Endodermal cell (in vitro differentiated cells): ENCODE measurements around the gene PTHLH. TPM values are rescaled to one million over a fixed set of nuclear protein-coding genes. Genes with fewer than 3 reads are reported as not detected.

Source experiments
- DNase-seq: peaks from one replicate; pipeline ENCODE4 v3.0.0-alpha.2; 2017
- H3K27ac ChIP-seq: 2 replicates; pipeline ENCODE4 v1.5.1; 2013; ENCODE audit warnings: mild to moderate bottlenecking, low read depth, low read length, moderate library complexity
- H3K27me3 ChIP-seq: 2 replicates; pipeline ENCODE4 v1.6.1; 2013; ENCODE audit warnings: mild to moderate bottlenecking, low read length, moderate library complexity; ENCODE audit not compliant: insufficient read depth, control insufficient read depth, poor library complexity, severe bottlenecking
- H3K36me3 ChIP-seq: 2 replicates; pipeline ENCODE4 v1.7.0; 2013; ENCODE audit warnings: mild to moderate bottlenecking, low read length, moderate library complexity; ENCODE audit not compliant: control insufficient read depth, insufficient read depth
- H3K4me1 ChIP-seq: one replicate; pipeline ENCODE4 v1.7.0; 2013; ENCODE audit warnings: low read length; ENCODE audit not compliant: control insufficient read depth, insufficient read depth
- H3K4me3 ChIP-seq: 2 replicates; pipeline ENCODE4 v1.5.1; 2013; ENCODE audit warnings: mild to moderate bottlenecking, low read length, moderate library complexity
- H3K9ac ChIP-seq: 2 replicates; pipeline ENCODE4 v1.6.1; 2013; ENCODE audit warnings: mild to moderate bottlenecking, low read length, moderate library complexity; ENCODE audit not compliant: poor library complexity, severe bottlenecking; ENCODE audit errors: extremely low read depth
- H3K9me3 ChIP-seq: 2 replicates; pipeline ENCODE4 v1.6.1; 2013; ENCODE audit warnings: mild to moderate bottlenecking, low read length, moderate library complexity; ENCODE audit not compliant: control insufficient read depth
- H3K27ac Mint-ChIP-seq: 2 replicates; pipeline ENCODE4 v1.8.0; 2020; ENCODE audit warnings: mixed read lengths
- H3K27me3 Mint-ChIP-seq: 2 replicates; pipeline ENCODE4 v1.8.0; 2021; ENCODE audit warnings: mild to moderate bottlenecking, mixed read lengths; ENCODE audit not compliant: insufficient read depth
- H3K36me3 Mint-ChIP-seq: 2 replicates; pipeline ENCODE4 v1.8.0; 2020; ENCODE audit warnings: low read depth, mixed read lengths
- H3K4me1 Mint-ChIP-seq: 2 replicates; pipeline ENCODE4 v1.8.0; 2020; ENCODE audit warnings: mixed read lengths
- H3K4me3 Mint-ChIP-seq: 2 replicates; pipeline ENCODE4 v1.8.0; 2020; ENCODE audit warnings: mild to moderate bottlenecking, moderate library complexity, mixed read lengths
- H3K9me3 Mint-ChIP-seq: 2 replicates; pipeline ENCODE4 v1.8.0; 2020; ENCODE audit warnings: mild to moderate bottlenecking, mixed read lengths
- WGBS, 2 experiments: methylation state at CpG; one replicate each; pipeline versions ENCODE4 v1.1.5 to v1.1.7; 2013; ENCODE audit warnings: missing lambda C conversion rate in 2 of 2, mixed read lengths in 1 of 2; ENCODE audit not compliant: insufficient coverage in 1 of 2, insufficient read length in 1 of 2; 5-methylcytosine and 5-hydroxymethylcytosine counted together
- total RNA-seq, 2 donors: library from RNA; stranded (reverse); fragmentation: NEBNext Ultra II Directional in 1 of 2; extraction: Animal tissue kit (Norgen Biotek cat#: 25700) in 1 of 2; gene quantifications; 2 replicates in 1 of 2; 3 replicates in 1 of 2; pipeline ENCODE4 v1.2.1, GENCODE V29; 2021
- TF ChIP-seq, protein P1 (sequence below): fragments of 200-600 bp; sonication (generic); conservative IDR thresholded peaks from 2 replicates; pipeline ENCODE4 v1.5.0; 2021; ENCODE audit warnings: antibody characterized with exemption, mild to moderate bottlenecking

Gene PTHLH
- total RNA-seq, 2 donors from 2014 or later: not detected

DNA sequence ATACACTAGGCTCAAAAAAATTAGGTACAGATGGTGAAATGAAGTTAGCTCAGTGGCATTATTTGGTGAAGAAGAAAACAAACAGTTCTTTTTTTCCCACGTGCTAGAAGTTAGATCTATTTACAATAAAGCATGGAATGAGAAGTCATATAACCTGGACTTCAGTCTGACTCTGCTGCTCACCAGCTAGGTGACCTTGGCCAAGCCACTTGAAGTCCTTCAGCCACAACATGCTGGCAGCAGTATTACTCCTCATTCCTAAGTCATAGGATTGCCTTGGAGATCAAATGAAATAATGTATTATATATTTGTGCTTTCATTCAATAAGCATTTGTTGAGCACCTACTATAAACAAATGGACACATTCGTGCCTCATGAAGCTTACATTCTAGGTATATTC lies 45.2 kb downstream of the PTHLH start:
- no peak overlapping the region for H3K27ac ChIP-seq
- no peak for DNase-seq
- H3K9me3 Mint-ChIP-seq: no peaks in the 10 kb centered on the region
- TF ChIP-seq, protein P1, sequence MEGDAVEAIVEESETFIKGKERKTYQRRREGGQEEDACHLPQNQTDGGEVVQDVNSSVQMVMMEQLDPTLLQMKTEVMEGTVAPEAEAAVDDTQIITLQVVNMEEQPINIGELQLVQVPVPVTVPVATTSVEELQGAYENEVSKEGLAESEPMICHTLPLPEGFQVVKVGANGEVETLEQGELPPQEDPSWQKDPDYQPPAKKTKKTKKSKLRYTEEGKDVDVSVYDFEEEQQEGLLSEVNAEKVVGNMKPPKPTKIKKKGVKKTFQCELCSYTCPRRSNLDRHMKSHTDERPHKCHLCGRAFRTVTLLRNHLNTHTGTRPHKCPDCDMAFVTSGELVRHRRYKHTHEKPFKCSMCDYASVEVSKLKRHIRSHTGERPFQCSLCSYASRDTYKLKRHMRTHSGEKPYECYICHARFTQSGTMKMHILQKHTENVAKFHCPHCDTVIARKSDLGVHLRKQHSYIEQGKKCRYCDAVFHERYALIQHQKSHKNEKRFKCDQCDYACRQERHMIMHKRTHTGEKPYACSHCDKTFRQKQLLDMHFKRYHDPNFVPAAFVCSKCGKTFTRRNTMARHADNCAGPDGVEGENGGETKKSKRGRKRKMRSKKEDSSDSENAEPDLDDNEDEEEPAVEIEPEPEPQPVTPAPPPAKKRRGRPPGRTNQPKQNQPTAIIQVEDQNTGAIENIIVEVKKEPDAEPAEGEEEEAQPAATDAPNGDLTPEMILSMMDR: no peak
- H3K36me3 Mint-ChIP-seq: no peaks in the 10 kb centered on the region
- no peaks in the 10 kb centered on the region for H3K36me3 ChIP-seq
- no peaks in the 10 kb centered on the region for H3K27me3 ChIP-seq
- no peaks in the 10 kb centered on the region for H3K4me1 Mint-ChIP-seq
- no peaks in the 10 kb centered on the region for H3K4me1 ChIP-seq
- H3K4me3 ChIP-seq: no peak overlapping the region
- no peak overlapping the region for H3K4me3 Mint-ChIP-seq
- H3K9me3 ChIP-seq: no peaks in the 10 kb centered on the region
- H3K27me3 Mint-ChIP-seq: no peaks in the 10 kb centered on the region
- 71 to 81% methylated on average over 1 of the region's 2 CpGs for WGBS, 2 experiments
- H3K27ac Mint-ChIP-seq: no peak overlapping the region
- H3K9ac ChIP-seq: no peak overlapping the region

GRCh38 chr12:27924350-27925135 lies 48.0 kb downstream of the PTHLH start:
- Mint-ChIP-seq H3K36me3 (no peaks in the 10 kb centered on the region), H3K27me3 (no peaks in the 10 kb centered on the region), H3K9me3 (no peaks in the 10 kb centered on the region), H3K4me3 (no peak overlapping the region), H3K27ac (no peak overlapping the region), H3K4me1 (no peaks in the 10 kb centered on the region)
- Histone ChIP-seq H3K4me3 (no peak overlapping the region), H3K9ac (no peak overlapping the region), H3K36me3 (no peaks in the 10 kb centered on the region), H3K27ac (no peak overlapping the region), H3K9me3 (no peaks in the 10 kb centered on the region), H3K27me3 (no peaks in the 10 kb centered on the region), H3K4me1 (no peaks in the 10 kb centered on the region)
- no peak for DNase-seq
- 81% methylated on average over 2 of the region's 2 CpGs; no CpG with 5 or more reads in 1 of the 2 experiments for WGBS, 2 experiments
- TF ChIP-seq, protein P1: no peak

GRCh38 chr12:27922531-27923139 lies 49.9 kb downstream of the PTHLH start:
- Histone ChIP-seq H3K4me3 (no peak overlapping the region), H3K9me3 (no peaks in the 10 kb centered on the region), H3K4me1 (no peaks in the 10 kb centered on the region), H3K9ac (no peak overlapping the region), H3K27me3 (no peaks in the 10 kb centered on the region), H3K36me3 (no peaks in the 10 kb centered on the region), H3K27ac (no peak overlapping the region)
- no peak for DNase-seq
- no peak overlapping the region for H3K4me3 Mint-ChIP-seq
- no peak overlapping the region for H3K27ac Mint-ChIP-seq
- H3K27me3 Mint-ChIP-seq: no peaks in the 10 kb centered on the region
- H3K4me1 Mint-ChIP-seq: peaks cover 8% of the 10 kb centered on the region
- 78% methylated on average over 1 of the region's 1 CpG; no CpG with 5 or more reads in 1 of the 2 experiments for WGBS, 2 experiments
- TF ChIP-seq, protein P1: no peak
- H3K36me3 Mint-ChIP-seq: no peaks in the 10 kb centered on the region
- no peaks in the 10 kb centered on the region for H3K9me3 Mint-ChIP-seq
